ENCODE data around the gene UTP15.

UTP15 gene

GRCh38 chr5:73599380-73599779, 33.8 kb downstream of the UTP15 start:
- Histone ChIP-seq H2AFZ (ENCODE audit: low read length) (no peak overlapping the region), H3K4me1 (ENCODE audit: insufficient read depth, low read length, poor library complexity, severe bottlenecking) (peaks cover 4% of the 10 kb centered on the region), H3K27me3 (ENCODE audit: insufficient read depth, low read length, poor library complexity, severe bottlenecking) (no peaks in the 10 kb centered on the region), H3K9ac (ENCODE audit: low read depth, low read length, poor library complexity, severe bottlenecking) (no peak overlapping the region), H3F3A (ENCODE audit: low read depth) (no peaks in the 10 kb centered on the region), H3K4me3 (ENCODE audit: low read length, poor library complexity, severe bottlenecking) (no peak overlapping the region), H3K4me2 (ENCODE audit: low read depth, low read length, poor library complexity, severe bottlenecking) (no peak overlapping the region), H3K36me3 (ENCODE audit: insufficient read depth, low read length) (no peaks in the 10 kb centered on the region), H3K9me3 (ENCODE audit: insufficient read depth, low read depth, low read length) (peaks cover 4% of the 10 kb centered on the region; the same call in 1 of the 2 replicates), H3K79me2 (ENCODE audit: insufficient read depth, low read length) (no peaks in the 10 kb centered on the region), H4K20me1 (ENCODE audit: insufficient read depth, low read length, poor library complexity, severe bottlenecking) (no peaks in the 10 kb centered on the region), H3K9me2 (replicated peaks; ENCODE audit: low read depth, low read length) (no peaks in the 10 kb centered on the region)
- TF ChIP-seq EZH2phosphoT487 (IDR thresholded peaks at IDR 0.05; ENCODE audit: borderline replicate concordance) (no peak), CTCF (conservative IDR thresholded peaks at IDR 0.05; ENCODE audit: low read length) (no peak)

DNA sequence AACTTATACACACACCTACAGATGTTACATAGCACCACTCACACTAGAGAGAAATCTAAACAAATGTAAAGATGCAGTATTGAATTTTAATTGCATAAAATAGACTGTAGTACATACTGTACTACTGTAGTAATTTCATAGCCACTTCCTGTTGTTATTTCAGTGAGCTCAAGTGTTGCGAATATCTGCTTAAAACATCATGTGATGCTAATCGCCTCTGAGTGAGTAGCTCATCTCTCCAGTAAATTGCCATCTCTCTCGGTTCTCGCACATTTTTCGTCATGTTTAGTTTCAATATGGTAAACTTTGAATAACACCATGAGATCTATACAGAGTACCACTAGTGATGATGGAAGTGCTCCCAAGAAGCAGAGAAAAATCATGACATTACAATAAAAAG, 38.5 kb downstream of the UTP15 start:
- H4K20me1 ChIP-seq (ENCODE audit: insufficient read depth, low read length, poor library complexity, severe bottlenecking): no peaks in the 10 kb centered on the region
- H3K9ac ChIP-seq (ENCODE audit: low read depth, low read length, poor library complexity, severe bottlenecking): no peak overlapping the region
- no peaks in the 10 kb centered on the region for H3K9me2 ChIP-seq (replicated peaks; ENCODE audit: low read depth, low read length)
- no peaks in the 10 kb centered on the region for H3K27me3 ChIP-seq (ENCODE audit: insufficient read depth, low read length, poor library complexity, severe bottlenecking)
- H3K9me3 ChIP-seq (ENCODE audit: insufficient read depth, low read depth, low read length): peaks cover 4% of the 10 kb centered on the region; the same call in 1 of the 2 replicates
- no peak for TF ChIP-seq EZH2phosphoT487 (IDR thresholded peaks at IDR 0.05; ENCODE audit: borderline replicate concordance)
- no peak for TF ChIP-seq CTCF (conservative IDR thresholded peaks at IDR 0.05; ENCODE audit: low read length)
- no peaks in the 10 kb centered on the region for H3K79me2 ChIP-seq (ENCODE audit: insufficient read depth, low read length)
- no peak overlapping the region for H3K4me3 ChIP-seq (ENCODE audit: low read length, poor library complexity, severe bottlenecking)
- H3K4me1 ChIP-seq (ENCODE audit: insufficient read depth, low read length, poor library complexity, severe bottlenecking): peaks cover 4% of the 10 kb centered on the region
- H3F3A ChIP-seq (ENCODE audit: low read depth): no peaks in the 10 kb centered on the region
- no peak overlapping the region for H2AFZ ChIP-seq (ENCODE audit: low read length)
- no peaks in the 10 kb centered on the region for H3K36me3 ChIP-seq (ENCODE audit: insufficient read depth, low read length)
- H3K4me2 ChIP-seq (ENCODE audit: low read depth, low read length, poor library complexity, severe bottlenecking): no peak overlapping the region

DNA sequence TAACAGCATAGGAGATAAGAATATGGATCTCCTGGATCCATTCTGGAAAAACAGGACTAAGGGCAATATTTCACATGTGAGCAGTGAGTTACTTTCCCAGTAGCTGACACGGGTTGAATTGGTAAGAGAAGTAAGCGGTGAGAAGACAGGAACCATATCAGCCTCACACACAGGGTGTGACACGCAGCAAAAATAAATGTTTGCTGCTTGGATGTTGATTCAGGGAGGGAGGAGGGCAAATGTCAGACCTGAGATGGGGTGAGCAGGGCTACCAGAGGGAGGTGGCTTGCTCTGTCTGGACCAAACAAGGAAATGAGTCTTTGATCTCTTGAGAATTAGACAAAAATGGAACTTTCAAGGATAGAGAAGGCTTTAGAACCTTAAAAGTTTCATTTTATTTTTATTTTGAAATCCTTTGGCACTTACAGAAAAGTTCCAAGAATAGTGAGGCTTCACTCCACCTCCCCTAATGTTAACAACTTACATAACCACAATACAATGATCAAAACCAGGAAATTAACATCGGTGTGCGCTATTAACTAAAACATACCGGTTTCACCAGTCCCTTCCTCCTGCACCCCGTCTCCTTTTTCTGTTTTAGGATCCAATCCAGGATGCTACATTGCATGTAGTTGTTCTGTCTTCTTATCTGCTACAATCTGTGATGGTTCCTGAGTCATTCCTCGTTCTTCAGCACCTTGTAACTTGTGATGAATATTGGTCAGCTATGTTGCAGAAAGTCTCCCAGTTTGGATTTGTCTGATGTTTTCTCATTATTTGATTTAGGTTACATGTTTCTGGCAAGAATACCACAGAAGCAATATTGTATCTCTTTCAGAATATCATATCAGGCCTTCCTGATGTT, 39.9 kb downstream of the UTP15 start:
- no peaks in the 10 kb centered on the region for H3F3A ChIP-seq (ENCODE audit: low read depth)
- no peak overlapping the region for H3K4me3 ChIP-seq (ENCODE audit: low read length, poor library complexity, severe bottlenecking)
- H3K4me1 ChIP-seq (ENCODE audit: insufficient read depth, low read length, poor library complexity, severe bottlenecking): peaks cover 4% of the 10 kb centered on the region
- H3K9ac ChIP-seq (ENCODE audit: low read depth, low read length, poor library complexity, severe bottlenecking): no peak overlapping the region
- no peak overlapping the region for H3K4me2 ChIP-seq (ENCODE audit: low read depth, low read length, poor library complexity, severe bottlenecking)
- H3K79me2 ChIP-seq (ENCODE audit: insufficient read depth, low read length): no peaks in the 10 kb centered on the region
- H3K9me3 ChIP-seq (ENCODE audit: insufficient read depth, low read depth, low read length): peaks cover 4% of the 10 kb centered on the region; the same call in 1 of the 2 replicates
- H3K36me3 ChIP-seq (ENCODE audit: insufficient read depth, low read length): no peaks in the 10 kb centered on the region
- H2AFZ ChIP-seq (ENCODE audit: low read length): no peak overlapping the region
- H3K9me2 ChIP-seq (replicated peaks; ENCODE audit: low read depth, low read length): no peaks in the 10 kb centered on the region
- no peak for TF ChIP-seq EZH2phosphoT487 (IDR thresholded peaks at IDR 0.05; ENCODE audit: borderline replicate concordance)
- no peak for TF ChIP-seq CTCF (conservative IDR thresholded peaks at IDR 0.05; ENCODE audit: low read length)
- no peaks in the 10 kb centered on the region for H3K27me3 ChIP-seq (ENCODE audit: insufficient read depth, low read length, poor library complexity, severe bottlenecking)
- H4K20me1 ChIP-seq (ENCODE audit: insufficient read depth, low read length, poor library complexity, severe bottlenecking): no peaks in the 10 kb centered on the region

All from Loucy (cell line).